NCI-H2029 treated with DMSO at 0.1 percent for 48 hours (cell line): ENCODE measurements around the gene FAM161A.
A peak's percentile ranks its signal among the peaks of the same experiment; 100 is the strongest.
"Not testable (repeated sequence)": the region's sequence is repeated elsewhere in the genome, so short reads cannot be mapped to it uniquely, and the experiment has no call there.

ENCODE experiments used
- DNase-seq: peaks from one replicate; lab custom pipeline; 2025; lab: John Stamatoyannopoulos, UW

Gene FAM161A, protein sequence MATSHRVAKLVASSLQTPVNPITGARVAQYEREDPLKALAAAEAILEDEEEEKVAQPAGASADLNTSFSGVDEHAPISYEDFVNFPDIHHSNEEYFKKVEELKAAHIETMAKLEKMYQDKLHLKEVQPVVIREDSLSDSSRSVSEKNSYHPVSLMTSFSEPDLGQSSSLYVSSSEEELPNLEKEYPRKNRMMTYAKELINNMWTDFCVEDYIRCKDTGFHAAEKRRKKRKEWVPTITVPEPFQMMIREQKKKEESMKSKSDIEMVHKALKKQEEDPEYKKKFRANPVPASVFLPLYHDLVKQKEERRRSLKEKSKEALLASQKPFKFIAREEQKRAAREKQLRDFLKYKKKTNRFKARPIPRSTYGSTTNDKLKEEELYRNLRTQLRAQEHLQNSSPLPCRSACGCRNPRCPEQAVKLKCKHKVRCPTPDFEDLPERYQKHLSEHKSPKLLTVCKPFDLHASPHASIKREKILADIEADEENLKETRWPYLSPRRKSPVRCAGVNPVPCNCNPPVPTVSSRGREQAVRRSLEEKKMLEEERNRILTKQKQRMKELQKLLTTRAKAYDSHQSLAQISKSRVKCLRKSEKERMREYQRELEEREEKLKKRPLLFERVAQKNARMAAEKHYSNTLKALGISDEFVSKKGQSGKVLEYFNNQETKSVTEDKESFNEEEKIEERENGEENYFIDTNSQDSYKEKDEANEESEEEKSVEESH

GRCh38 chr2:61853847-61854563 lies at the start of gene FAM161A:
Gene FAM161A, minus strand, starts transcription at chr2:61854060. Its CDS starts 19 bp downstream, at chr2:61854041.
- DNase-seq, result peak; percentile 57

DNA sequence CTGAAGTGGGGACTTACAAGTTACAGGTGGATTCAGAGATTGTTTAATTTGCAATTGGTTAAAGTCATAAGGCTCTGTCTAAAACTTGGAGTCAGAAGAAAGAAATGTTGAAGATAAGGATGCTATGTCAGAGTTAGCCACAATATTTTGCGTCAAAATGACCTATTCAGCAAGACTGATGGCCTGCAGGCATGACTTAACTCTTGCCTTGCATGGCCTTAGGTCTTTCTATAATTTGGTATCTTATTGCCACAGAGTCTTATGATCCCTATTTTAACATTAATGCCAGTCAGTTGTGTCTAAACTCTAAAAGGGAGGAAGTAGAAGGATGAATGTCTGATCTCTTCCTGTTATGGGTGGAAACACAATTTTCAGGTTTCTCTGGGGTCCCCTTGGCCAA lies 46.4 kb upstream of the FAM161A start:
- DNase-seq, result no peak

- no peak for DNase-seq
These were observed 45.0 kb upstream of the FAM161A start for GRCh38 chr2:61898810-61899209.

DNA sequence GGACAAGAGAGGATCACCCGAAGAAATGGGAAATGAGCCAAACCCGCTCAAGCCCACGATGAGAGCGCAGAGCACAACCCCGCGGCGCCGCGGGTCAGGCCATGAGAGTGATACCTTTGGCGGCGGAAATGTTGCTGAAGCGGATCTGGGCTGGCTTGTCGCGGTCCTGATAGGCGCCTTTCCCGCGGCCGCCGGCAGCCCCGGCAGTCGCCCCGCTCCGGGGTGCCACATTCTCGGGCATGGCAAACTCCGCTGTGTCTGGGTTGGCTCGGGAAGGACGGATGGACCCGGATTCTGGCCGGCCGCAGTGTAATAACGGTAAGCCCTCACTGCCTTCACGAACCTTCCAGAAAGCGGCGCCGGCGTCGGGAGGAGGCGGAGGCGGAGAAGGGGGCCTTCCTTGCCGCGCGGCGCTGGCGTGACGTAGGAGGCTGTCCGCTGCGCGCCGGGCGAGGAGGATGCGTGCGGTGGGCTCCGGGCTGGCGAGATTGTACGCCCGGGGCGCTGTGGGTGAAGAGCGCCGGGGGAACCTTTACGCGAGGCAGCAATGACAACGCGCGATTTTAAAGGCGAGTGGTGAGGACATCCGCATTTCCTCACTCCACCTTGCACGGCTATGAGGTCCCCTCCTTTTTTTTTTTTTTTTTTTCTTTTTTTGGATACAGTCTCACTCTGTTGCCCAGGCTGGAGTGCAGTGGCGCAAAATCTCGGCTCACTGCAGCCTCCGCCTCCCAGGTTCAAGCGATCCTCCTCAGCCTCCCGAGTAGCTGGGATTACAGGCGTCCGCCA lies 34.6 kb upstream of the FAM161A start, which contains the start of gene CCT4:
TSS of gene CCT4 (minus strand) at position 390 of the 789 bp plus-strand sequence. CDS start at position 241, 149 bp downstream.
- peak; percentile 39 for DNase-seq

- no peak for DNase-seq
These were observed 33.9 kb upstream of the FAM161A start for GRCh38 chr2:61887717-61888266.

DNA sequence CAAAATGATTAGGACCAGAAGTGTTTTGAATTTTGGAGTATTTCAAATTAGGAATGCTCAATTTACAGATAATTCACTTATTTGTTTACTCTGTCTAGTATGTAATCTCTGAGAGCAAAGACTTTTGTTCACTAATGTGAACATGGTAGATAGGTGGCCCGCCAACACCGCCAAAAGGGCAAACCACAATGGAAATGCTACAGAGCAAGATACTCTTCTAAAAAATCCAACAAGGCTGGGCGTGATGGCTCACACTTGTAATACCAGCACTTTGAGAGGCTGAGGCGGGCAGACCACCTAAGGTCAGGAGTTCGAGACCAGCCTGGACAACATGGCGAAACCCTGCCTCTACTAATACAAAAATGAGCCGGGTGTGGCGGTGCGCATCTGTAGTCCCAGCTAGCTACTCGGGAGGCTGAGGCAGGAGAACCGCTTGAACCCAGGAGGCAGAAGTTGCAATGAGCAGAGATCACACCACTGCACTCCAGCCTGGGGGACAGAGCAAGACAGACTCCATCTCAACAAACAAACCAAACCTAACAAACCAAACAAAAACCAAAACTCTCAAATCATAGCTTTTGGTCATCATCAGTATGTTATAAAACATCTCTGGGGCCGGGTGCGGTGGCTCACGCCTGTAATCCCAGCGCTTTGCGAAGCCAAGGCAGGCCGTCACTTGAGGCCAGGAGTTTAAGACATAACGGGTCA lies 32.2 kb upstream of the FAM161A start:
- no peak for DNase-seq

GRCh38 chr2:61882850-61883249 lies 29.0 kb upstream of the FAM161A start:
- DNase-seq, result no peak

DNA sequence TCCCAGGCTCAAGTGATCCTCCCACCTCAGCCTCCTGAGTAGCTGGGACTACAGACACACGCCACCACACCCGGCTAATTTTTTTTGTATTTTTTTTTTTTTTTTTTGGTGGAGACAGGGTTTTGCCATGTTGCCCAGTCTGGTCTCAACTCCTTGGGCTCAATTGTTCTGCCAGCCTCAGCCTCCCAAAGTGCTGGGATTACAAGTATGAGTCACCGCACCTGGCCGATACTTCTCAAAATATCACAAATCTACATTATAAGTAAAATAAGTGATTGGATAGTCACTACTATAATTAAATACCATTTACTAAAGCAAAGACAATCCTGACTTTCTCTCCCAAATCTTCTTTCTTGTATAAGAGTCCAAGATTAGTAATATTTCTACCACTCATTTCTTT lies 25.5 kb upstream of the FAM161A start:
- not testable (repeated sequence) for DNase-seq

DNA sequence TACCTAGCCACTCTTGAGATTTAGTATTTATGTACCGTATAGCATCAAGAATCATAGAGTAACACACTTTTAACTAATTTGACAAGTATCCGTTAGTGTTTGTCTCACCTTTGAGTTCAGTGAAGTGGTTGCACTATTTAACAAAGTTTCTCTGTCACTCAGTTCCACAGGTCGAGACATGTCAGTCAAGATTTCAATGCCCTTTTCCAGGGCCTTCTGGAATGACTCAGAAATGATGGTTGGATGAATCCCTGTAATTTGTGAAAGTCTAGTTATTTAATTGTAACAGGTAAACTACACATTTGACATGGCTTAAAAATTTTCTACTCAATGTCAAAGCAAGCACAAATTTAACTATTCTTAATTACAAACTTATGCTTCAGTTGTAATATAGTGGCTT lies 24.9 kb upstream of the FAM161A start:
- no peak for DNase-seq

GRCh38 chr2:61877571-61878245 lies 23.8 kb upstream of the FAM161A start:
- DNase-seq, result no peak

- no peak for DNase-seq
These were observed 22.5 kb upstream of the FAM161A start for GRCh38 chr2:61876400-61876799.

- not testable (repeated sequence) for DNase-seq
These were observed 12.7 kb upstream of the FAM161A start for GRCh38 chr2:61866482-61867089.

DNA sequence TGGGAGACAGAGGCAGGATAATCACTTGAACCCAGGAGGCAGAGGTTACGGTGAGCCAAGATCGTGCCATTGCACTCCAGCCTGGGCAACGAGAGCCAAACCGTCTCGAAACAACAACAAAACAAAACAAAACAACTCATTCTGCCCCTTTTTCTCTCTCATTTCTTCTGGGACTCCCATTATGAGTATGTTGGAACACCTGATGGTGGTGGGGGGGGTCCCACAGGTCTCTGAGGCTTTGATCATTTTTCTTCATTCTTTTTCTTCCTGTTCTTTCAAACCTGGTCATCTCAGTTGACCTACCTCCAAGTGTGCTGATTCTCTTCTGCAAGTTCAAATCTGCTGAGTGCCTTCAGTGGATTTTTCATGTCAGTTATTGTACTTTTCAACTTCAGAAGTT lies 8.2 kb upstream of the FAM161A start:
- no peak for DNase-seq

DNA sequence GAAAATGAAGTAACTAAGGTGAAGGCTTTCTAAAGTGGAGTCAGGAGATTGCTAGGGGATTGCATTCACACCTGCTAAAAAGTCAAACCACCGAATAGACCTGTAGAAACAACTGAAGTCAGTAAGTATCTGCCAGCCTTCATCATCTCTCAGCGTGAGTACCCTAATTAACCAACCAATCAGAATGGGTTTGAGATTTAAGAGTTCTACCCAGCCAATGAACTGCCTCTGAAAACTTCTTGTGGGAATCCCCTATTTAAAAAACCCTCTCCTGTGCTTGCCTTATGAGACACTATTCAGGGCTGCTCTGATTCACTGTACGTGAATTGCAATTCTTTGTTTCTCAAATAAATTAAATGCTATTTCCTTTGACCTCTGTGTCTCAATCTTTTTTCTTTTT lies 3.4 kb upstream of the FAM161A start:
- no peak for DNase-seq

DNA sequence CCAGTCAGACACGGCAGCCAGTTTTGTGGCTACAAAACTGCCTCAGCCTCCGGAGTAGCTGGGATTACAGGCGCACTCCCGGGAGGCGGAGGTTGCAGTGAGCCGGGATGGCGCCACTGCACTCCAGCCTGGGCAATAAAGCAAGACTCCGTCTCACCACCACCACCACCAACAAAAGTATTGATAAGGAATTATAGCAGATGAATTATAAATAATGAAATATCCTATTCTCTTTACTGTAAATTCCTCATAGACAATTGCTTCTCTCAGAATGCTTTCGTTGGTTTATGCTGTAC lies 1.4 kb upstream of the FAM161A start:
- no peak for DNase-seq

- peak; percentile 95 for DNase-seq
These were observed 881 bp upstream of the FAM161A start for GRCh38 chr2:61854564-61855317.

- DNase-seq, result no peak
These were observed 594 bp downstream of the FAM161A start for GRCh38 chr2:61853086-61853846.

DNA sequence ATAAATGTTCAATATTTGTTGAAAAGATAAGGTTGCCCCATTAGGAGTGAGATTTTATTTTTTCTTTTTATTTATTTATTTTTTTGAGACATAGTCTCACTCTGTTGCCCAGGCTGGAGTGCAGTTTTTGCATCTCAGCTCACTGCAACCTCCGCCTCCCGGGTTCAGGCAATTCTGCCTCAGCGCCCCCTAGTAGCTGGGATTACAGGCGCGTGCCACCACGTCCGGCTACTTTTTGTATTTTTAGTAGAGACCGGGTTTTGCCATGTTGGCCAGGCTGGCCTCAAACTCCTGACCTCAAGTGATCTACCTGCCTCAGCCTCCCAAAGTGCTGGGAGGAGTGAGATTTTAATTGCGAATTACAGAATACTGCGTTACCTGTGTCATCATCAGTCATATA lies 2.6 kb downstream of the FAM161A start:
- DNase-seq, result not testable (repeated sequence)
